Measurements from ENCODE around the gene NCKAP1.

DNA sequence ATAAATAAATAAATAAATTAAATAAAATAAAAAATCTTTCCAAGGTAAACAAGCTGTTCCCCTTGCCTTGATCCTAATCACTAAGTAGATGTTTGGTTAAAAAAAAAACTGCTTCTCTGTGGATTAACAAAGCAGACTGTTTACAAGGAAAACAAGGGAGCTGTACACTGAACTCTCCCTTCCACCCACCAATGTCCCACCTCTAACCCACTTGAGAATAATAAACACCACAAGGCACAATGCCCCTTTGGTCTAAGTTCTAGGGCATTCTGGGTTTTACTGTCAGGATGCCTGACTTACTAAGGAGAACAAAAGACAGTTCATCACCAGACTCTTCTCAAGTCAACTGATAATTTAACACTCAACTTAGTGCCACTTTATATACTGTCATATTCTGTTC, 83.5 kb downstream of the NCKAP1 start:
- TF ChIP-seq, protein P1, sequence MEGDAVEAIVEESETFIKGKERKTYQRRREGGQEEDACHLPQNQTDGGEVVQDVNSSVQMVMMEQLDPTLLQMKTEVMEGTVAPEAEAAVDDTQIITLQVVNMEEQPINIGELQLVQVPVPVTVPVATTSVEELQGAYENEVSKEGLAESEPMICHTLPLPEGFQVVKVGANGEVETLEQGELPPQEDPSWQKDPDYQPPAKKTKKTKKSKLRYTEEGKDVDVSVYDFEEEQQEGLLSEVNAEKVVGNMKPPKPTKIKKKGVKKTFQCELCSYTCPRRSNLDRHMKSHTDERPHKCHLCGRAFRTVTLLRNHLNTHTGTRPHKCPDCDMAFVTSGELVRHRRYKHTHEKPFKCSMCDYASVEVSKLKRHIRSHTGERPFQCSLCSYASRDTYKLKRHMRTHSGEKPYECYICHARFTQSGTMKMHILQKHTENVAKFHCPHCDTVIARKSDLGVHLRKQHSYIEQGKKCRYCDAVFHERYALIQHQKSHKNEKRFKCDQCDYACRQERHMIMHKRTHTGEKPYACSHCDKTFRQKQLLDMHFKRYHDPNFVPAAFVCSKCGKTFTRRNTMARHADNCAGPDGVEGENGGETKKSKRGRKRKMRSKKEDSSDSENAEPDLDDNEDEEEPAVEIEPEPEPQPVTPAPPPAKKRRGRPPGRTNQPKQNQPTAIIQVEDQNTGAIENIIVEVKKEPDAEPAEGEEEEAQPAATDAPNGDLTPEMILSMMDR (IDR thresholded peaks at IDR 0.05; ENCODE audit: low read length), result no peak
- TF ChIP-seq EZH2phosphoT487 (IDR thresholded peaks at IDR 0.05; ENCODE audit: low read length), result no peak
- no peak for TF ChIP-seq EZH2 (optimal IDR thresholded peaks at IDR 0.05; ENCODE audit: low read depth, low read length)

Data from MM.1S (cell line).